Hippocampal formation (tissue), 2 donors: Measurements from ENCODE around the gene WDR33.

ENCODE experiments used
- DNase-seq, 2 donors: peaks; one replicate each; lab custom pipeline; 2025; lab: John Stamatoyannopoulos, UW

WDR33 gene

GRCh38 chr2:127719301-127720218, 91.4 kb downstream of the WDR33 start:
- DNase-seq = no peak

GRCh38 chr2:127718271-127718670, 92.7 kb downstream of the WDR33 start:
- no peak for DNase-seq

GRCh38 chr2:127715778-127716449, 95.1 kb downstream of the WDR33 start:
- DNase-seq = no peak

- no peak for DNase-seq
Measured at GRCh38 chr2:127713562-127713961, 97.4 kb downstream of the WDR33 start.

- DNase-seq = no peak
Measured at GRCh38 chr2:127712999-127713398, 98.0 kb downstream of the WDR33 start.

- no peak for DNase-seq
Measured at GRCh38 chr2:127709336-127709735, 101.6 kb downstream of the WDR33 start.

- peak in 1 of 2 donors; percentile 4 for DNase-seq
Measured at GRCh38 chr2:127707890-127708648, 102.9 kb downstream of the WDR33 start.

GRCh38 chr2:127706215-127706990, 104.6 kb downstream of the WDR33 start:
- no peak for DNase-seq

- DNase-seq = no peak
Measured at GRCh38 chr2:127705391-127706065, 105.4 kb downstream of the WDR33 start.

- no peak for DNase-seq
Measured at GRCh38 chr2:127704641-127705390, 106.2 kb downstream of the WDR33 start.

GRCh38 chr2:127703282-127703681, 107.7 kb downstream of the WDR33 start:
- DNase-seq = no peak

- no peak for DNase-seq
Measured at GRCh38 chr2:127702395-127703009, 108.5 kb downstream of the WDR33 start.

- DNase-seq = peak; percentile 33 to 55
Measured at GRCh38 chr2:127701651-127702394, 109.1 kb downstream of the WDR33 start.

GRCh38 chr2:127701193-127701650, 109.7 kb downstream of the WDR33 start, which contains the start of gene SFT2D3:
SFT2D3 (plus strand) TSS chr2:127701497; CDS start chr2:127701529, 32 bp downstream.
- peak; percentile 87 to 89 for DNase-seq

- peak in 1 of 2 donors; percentile 6 for DNase-seq
Measured at GRCh38 chr2:127700527-127701192, 110.3 kb downstream of the WDR33 start.

GRCh38 chr2:127698553-127699355, 112.2 kb downstream of the WDR33 start:
- DNase-seq = no peak

GRCh38 chr2:127697482-127698180, 113.3 kb downstream of the WDR33 start:
- no peak for DNase-seq
